CD4-positive, alpha-beta T cell (primary cell): Measurements from ENCODE around the gene SMAD3. TPM values are rescaled to one million over a fixed set of nuclear protein-coding genes. Genes with fewer than 3 reads are reported as not detected.

Experiments used
- ATAC-seq: fragments of 200-7000 bp; cut with Tn5 transposase; one replicate; pipeline ENCODE4 v1.10.0; 2022; ENCODE audit warnings: mild to moderate bottlenecking; ENCODE audit not compliant: poor library complexity
- CTCF ChIA-PET: fragments of 350-600 bp; sonication (Branson Sonifier 250); formaldehyde crosslinking; loops from one replicate; lab custom pipeline; 2021; ENCODE audit warnings: antibody characterized with exemption, inconsistent platforms; lab: Charles Lee
- POLR2A ChIA-PET: fragments of 350-600 bp; sonication (Branson Sonifier 250); formaldehyde crosslinking; loops from one replicate; lab custom pipeline; 2021; ENCODE audit warnings: antibody characterized with exemption, inconsistent platforms; lab: Charles Lee
- DNase-seq, 14 experiments: peaks; one replicate each; pipeline ENCODE4 v3.0.0-alpha.2; 2013 to 2020; ENCODE audit warnings: mixed read lengths in 2 of 14
- H3K27ac ChIP-seq, 2 donors: one replicate each; pipeline versions ENCODE4 v1.5.1 to v1.7.0; 2013; ENCODE audit warnings: low read length in 2 of 2, low read depth in 1 of 2, mild to moderate bottlenecking in 1 of 2
- H3K27me3 ChIP-seq, 2 experiments: 1 replicate in 1 of 2; 2 replicates in 1 of 2; pipeline versions ENCODE4 v1.6.1 to v1.7.0; 2013; ENCODE audit warnings: low read length in 2 of 2, control low read depth in 1 of 2, mild to moderate bottlenecking in 1 of 2, moderate library complexity in 1 of 2; ENCODE audit not compliant: insufficient read depth in 2 of 2, control insufficient read depth in 1 of 2
- H3K36me3 ChIP-seq: one replicate; pipeline ENCODE4 v1.6.1; 2013; ENCODE audit warnings: low read length, control low read depth; ENCODE audit not compliant: insufficient read depth
- H3K4me1 ChIP-seq: one replicate; pipeline ENCODE4 v1.6.1; 2013; ENCODE audit warnings: low read length, control low read depth; ENCODE audit not compliant: insufficient read depth
- H3K4me3 ChIP-seq: one replicate; pipeline ENCODE4 v1.5.1; 2013; ENCODE audit warnings: mild to moderate bottlenecking, low read length, moderate library complexity
- H3K9me3 ChIP-seq, 2 experiments: 1 replicate in 1 of 2; 2 replicates in 1 of 2; pipeline versions ENCODE4 v1.6.1 to v1.7.0; 2013; ENCODE audit warnings: low read length in 2 of 2, mild to moderate bottlenecking in 2 of 2, control low read depth in 1 of 2, moderate library complexity in 1 of 2; ENCODE audit not compliant: control insufficient read depth in 1 of 2, insufficient read depth in 1 of 2
- H3K27ac Mint-ChIP-seq: one replicate; pipeline ENCODE4 v1.8.0; 2020; ENCODE audit warnings: mixed read lengths
- H3K27me3 Mint-ChIP-seq: one replicate; pipeline ENCODE4 v1.8.0; 2021; ENCODE audit warnings: mixed read lengths
- H3K36me3 Mint-ChIP-seq: one replicate; pipeline ENCODE4 v1.8.0; 2021; ENCODE audit warnings: low read depth, mixed read lengths
- H3K4me1 Mint-ChIP-seq: one replicate; pipeline ENCODE4 v1.8.0; 2021; ENCODE audit warnings: low read depth, mixed read lengths
- H3K4me3 Mint-ChIP-seq: one replicate; pipeline ENCODE4 v1.8.0; 2020; ENCODE audit warnings: mild to moderate bottlenecking, mixed read lengths
- H3K9me3 Mint-ChIP-seq: one replicate; pipeline ENCODE4 v1.8.0; 2020; ENCODE audit warnings: mixed read lengths
- CTCF ChIP-seq: fragments of 200-600 bp; IDR thresholded peaks from one replicate; pipeline ENCODE4 v1.8.0; 2022; ENCODE audit warnings: antibody characterized with exemption, mild to moderate bottlenecking
- intact Hi-C, 2 experiments: fragments of 100-400 bp; cut with DNase I in 1 of 2; cut with micrococcal nuclease in 1 of 2; formaldehyde crosslinking; loops; one replicate each; pipeline versions ENCODE4 v1.15.1 to v1.9.0; 2023 to 2025; cut with DNase I, micrococcal nuclease
- total RNA-seq, 174 experiments: library from RNA in 2 of 174; stranded (reverse) in 2 of 174; gene quantifications; one replicate each; pipeline ENCODE4 v1.2.3 and lab custom pipeline; 2021 to 2026

The SMAD3 gene
- total RNA-seq, 2 experiments from 2014 or later, result 30.0 to 31.0 TPM

GRCh38 chr15:67059127-67059553 is 6.3 kb upstream of the SMAD3 start:
- CTCF ChIA-PET, result no interaction called here

GRCh38 chr15:67061811-67062368 is 3.5 kb upstream of the SMAD3 start:
- no peaks in the 10 kb centered on the region for H3K9me3 Mint-ChIP-seq
- DNase-seq, result peak in 1 of 14 experiments; percentile 26
- Histone ChIP-seq H3K27me3 (no peaks in the 10 kb centered on the region), H3K9me3 (no peaks in the 10 kb centered on the region), H3K36me3 (no peaks in the 10 kb centered on the region), H3K4me1 (peaks cover 15% of the 10 kb centered on the region), H3K27ac (no peak overlapping the region), H3K4me3 (no peak overlapping the region)
- H3K4me3 Mint-ChIP-seq, result peak overlapping the region; percentile 74
- CTCF ChIA-PET, result interaction anchor here (2.1 kb wide), 1 partner anchor 20 kb away, joined by 7 read pairs; no protein-coding TSS in a partner anchor
- H3K36me3 Mint-ChIP-seq, result no peaks in the 10 kb centered on the region
- TF ChIP-seq CTCF, result no peak
- H3K4me1 Mint-ChIP-seq, result peaks cover 30% of the 10 kb centered on the region
- no peaks in the 10 kb centered on the region for H3K27me3 Mint-ChIP-seq
- POLR2A ChIA-PET, result interaction anchor here (1.2 kb wide), 1 partner anchor 20 kb away, joined by 4 read pairs; no protein-coding TSS in a partner anchor
- peak overlapping the region; percentile 70 for H3K27ac Mint-ChIP-seq
- intact Hi-C loops, result loop anchor here (10.0 kb wide), 1 partner anchor 193 kb away; the partner anchor contains the start of genes AAGAB (in 2 of the 2) and IQCH (in 2 of the 2)
- ATAC-seq, result no peak

More at GRCh38 chr15:67059127-67059553, 6.3 kb upstream of the SMAD3 start:
- peaks cover 5% of the 10 kb centered on the region for H3K4me1 ChIP-seq
- no peak for TF ChIP-seq CTCF
- H3K27ac ChIP-seq, result no peak overlapping the region
- Mint-ChIP-seq H3K27me3 (no peaks in the 10 kb centered on the region), H3K4me1 (peaks cover 44% of the 10 kb centered on the region), H3K9me3 (no peaks in the 10 kb centered on the region), H3K27ac (no peak overlapping the region), H3K4me3 (no peak overlapping the region), H3K36me3 (no peaks in the 10 kb centered on the region)
- POLR2A ChIA-PET, result no interaction called here
- no peak for DNase-seq
- H3K9me3 ChIP-seq, result no peaks in the 10 kb centered on the region
- ATAC-seq, result no peak
- no peak overlapping the region for H3K4me3 ChIP-seq
- no peaks in the 10 kb centered on the region for H3K27me3 ChIP-seq
- no peaks in the 10 kb centered on the region for H3K36me3 ChIP-seq
- intact Hi-C loops, result no loop called here

GRCh38 chr15:67062369-67062985 is 2.9 kb upstream of the SMAD3 start:
- Histone ChIP-seq H3K9me3 (no peaks in the 10 kb centered on the region), H3K27ac (no peak overlapping the region), H3K27me3 (no peaks in the 10 kb centered on the region), H3K4me1 (peaks cover 20% of the 10 kb centered on the region), H3K4me3 (no peak overlapping the region), H3K36me3 (no peaks in the 10 kb centered on the region)
- H3K27ac Mint-ChIP-seq, result peak overlapping the region; percentile 70
- DNase-seq (no peak), ATAC-seq (no peak)
- peaks cover 30% of the 10 kb centered on the region for H3K4me1 Mint-ChIP-seq
- ChIA-PET CTCF (interaction anchor here (2.1 kb wide), 1 partner anchor 19 kb away, joined by 7 read pairs; no protein-coding TSS in a partner anchor), POLR2A (interaction anchor here (1.2 kb wide), 1 partner anchor 19 kb away, joined by 4 read pairs; no protein-coding TSS in a partner anchor)
- H3K4me3 Mint-ChIP-seq, result no peak overlapping the region
- no peaks in the 10 kb centered on the region for H3K27me3 Mint-ChIP-seq
- peaks cover 5% of the 10 kb centered on the region for H3K36me3 Mint-ChIP-seq
- H3K9me3 Mint-ChIP-seq, result no peaks in the 10 kb centered on the region
- intact Hi-C loops, result loop anchor here (10.0 kb wide), 1 partner anchor 192 kb away; the partner anchor contains the start of genes AAGAB (in 2 of the 2) and IQCH (in 2 of the 2)
- no peak for TF ChIP-seq CTCF
